WTC11 (cell line): ENCODE measurements around the gene DENND1C. TPM values are rescaled to one million over a fixed set of nuclear protein-coding genes. Genes with fewer than 3 reads are reported as not detected.

Experiments used
- ATAC-seq: fragments of 200-7000 bp; cut with Tn5 transposase; 2 replicates; pipeline ENCODE4 v1.10.0; 2021; ENCODE audit warnings: mild to moderate bottlenecking, moderate library complexity
- CTCF ChIA-PET: fragments of 300-600 bp; sonication (Branson Sonifier 250); formaldehyde crosslinking; loops from one replicate; lab custom pipeline; 2021; ENCODE audit warnings: antibody characterized with exemption; lab: Charles Lee
- POLR2A ChIA-PET: fragments of 350-600 bp; sonication (Branson Sonifier 250); formaldehyde crosslinking; loops from one replicate; lab custom pipeline; 2021; ENCODE audit warnings: antibody characterized with exemption; lab: Charles Lee
- DNase-seq: peaks from one replicate; pipeline ENCODE4 v3.0.0; 2021; ENCODE audit warnings: low spot score
- H3K27ac Mint-ChIP-seq: 2 replicates; pipeline ENCODE4 v1.8.0; 2021; ENCODE audit warnings: mixed read lengths
- H3K27me3 Mint-ChIP-seq: 2 replicates; pipeline ENCODE4 v1.8.0; 2021; ENCODE audit warnings: low read depth, mild to moderate bottlenecking, moderate library complexity, mixed read lengths
- H3K36me3 Mint-ChIP-seq: 2 replicates; pipeline ENCODE4 v1.8.0; 2021; ENCODE audit warnings: mixed read lengths
- H3K4me1 Mint-ChIP-seq: 2 replicates; pipeline ENCODE4 v1.8.0; 2022; ENCODE audit warnings: mixed read lengths
- H3K4me3 Mint-ChIP-seq: 2 replicates; pipeline ENCODE4 v1.8.0; 2021; ENCODE audit warnings: mild to moderate bottlenecking, moderate library complexity, mixed read lengths
- H3K9me3 Mint-ChIP-seq: 2 replicates; pipeline ENCODE4 v1.8.0; 2021; ENCODE audit warnings: mixed read lengths
- ELF4 ChIP-seq: sonication (generic); formaldehyde crosslinking; IDR thresholded peaks from 2 replicates; pipeline ENCODE4 v1.8.1; 2022; ENCODE audit warnings: low read depth, mild to moderate bottlenecking, moderate library complexity, missing genetic modification reagents
- ESRRA ChIP-seq: sonication (generic); formaldehyde crosslinking; IDR thresholded peaks from 2 replicates; pipeline ENCODE4 v1.8.1; 2022; ENCODE audit warnings: mild to moderate bottlenecking, missing genetic modification reagents, borderline replicate concordance
- FOXK1 ChIP-seq: sonication (generic); formaldehyde crosslinking; IDR thresholded peaks from 2 replicates; pipeline ENCODE4 v1.8.0; 2022; ENCODE audit warnings: mild to moderate bottlenecking, moderate library complexity, missing genetic modification reagents
- FOXP1 ChIP-seq: sonication (generic); formaldehyde crosslinking; IDR thresholded peaks from 2 replicates; pipeline ENCODE4 v1.8.0; 2022; ENCODE audit warnings: missing genetic modification reagents, mild to moderate bottlenecking, moderate library complexity, borderline replicate concordance
- HMGA2 ChIP-seq: fragments of 250-450 bp; sonication (Bioruptor Pico); IDR thresholded peaks from 2 replicates; pipeline ENCODE4 v1.4.0; 2021; ENCODE audit warnings: mild to moderate bottlenecking, moderate library complexity
- NFATC4 ChIP-seq: fragments of 250-450 bp; sonication (Bioruptor Pico); IDR thresholded peaks from 2 replicates; pipeline ENCODE4 v1.9.0; 2021; ENCODE audit warnings: mild to moderate bottlenecking
- NFE2L1 ChIP-seq: sonication (generic); formaldehyde crosslinking; IDR thresholded peaks from 2 replicates; pipeline ENCODE4 v1.8.1; 2023; ENCODE audit warnings: missing genetic modification reagents
- NR3C1 ChIP-seq: sonication (generic); formaldehyde crosslinking; conservative IDR thresholded peaks from 2 replicates; pipeline ENCODE4 v1.8.1; 2023; ENCODE audit warnings: low read depth, mild to moderate bottlenecking, missing genetic modification reagents
- TCF7 ChIP-seq: sonication (generic); formaldehyde crosslinking; IDR thresholded peaks from 2 replicates; pipeline ENCODE4 v1.8.0; 2022; ENCODE audit warnings: mild to moderate bottlenecking, low read depth, missing genetic modification reagents, moderate library complexity
- ZBTB21 ChIP-seq: sonication (generic); formaldehyde crosslinking; IDR thresholded peaks from 2 replicates; pipeline ENCODE4 v1.8.1; 2023; ENCODE audit warnings: mild to moderate bottlenecking, missing genetic modification reagents, borderline replicate concordance
- ZNF121 ChIP-seq: sonication (generic); formaldehyde crosslinking; IDR thresholded peaks from 2 replicates; pipeline ENCODE4 v1.8.0; 2023; ENCODE audit warnings: missing genetic modification reagents
- ZNF219 ChIP-seq: sonication (generic); formaldehyde crosslinking; IDR thresholded peaks from 2 replicates; pipeline ENCODE4 v1.8.0; 2023; ENCODE audit warnings: missing genetic modification reagents, mild to moderate bottlenecking, borderline replicate concordance
- total RNA-seq: library from RNA; stranded (reverse); gene quantifications from 3 replicates; pipeline ENCODE4 v1.2.3, GENCODE V29; 2021
- TF ChIP-seq, protein P1 (sequence below): sonication (generic); formaldehyde crosslinking; conservative IDR thresholded peaks from 2 replicates; pipeline ENCODE4 v1.8.1; 2022; ENCODE audit warnings: mild to moderate bottlenecking, missing genetic modification reagents
- TF ChIP-seq, protein P2 (sequence below): fragments of 250-450 bp; sonication (Bioruptor Pico); IDR thresholded peaks from 2 replicates; pipeline ENCODE4 v1.9.0; 2021; ENCODE audit warnings: moderate library complexity, mild to moderate bottlenecking, inconsistent platforms, borderline replicate concordance
- TF ChIP-seq, protein P3 (sequence below): sonication (generic); formaldehyde crosslinking; IDR thresholded peaks from 2 replicates; pipeline ENCODE4 v1.8.0; 2022; ENCODE audit warnings: mild to moderate bottlenecking, missing genetic modification reagents
- TF ChIP-seq, protein P4 (sequence below): sonication (generic); formaldehyde crosslinking; IDR thresholded peaks from 2 replicates; pipeline ENCODE4 v1.8.1; 2022; ENCODE audit warnings: missing genetic modification reagents, borderline replicate concordance
- TF ChIP-seq, protein P5 (sequence below): sonication (generic); formaldehyde crosslinking; IDR thresholded peaks from 2 replicates; pipeline ENCODE4 v1.8.0; 2022; ENCODE audit warnings: mild to moderate bottlenecking, missing genetic modification reagents
- TF ChIP-seq, protein P6 (sequence below): sonication (generic); formaldehyde crosslinking; IDR thresholded peaks from 2 replicates; pipeline ENCODE4 v1.8.1; 2023; ENCODE audit warnings: mild to moderate bottlenecking, missing genetic modification reagents, moderate library complexity
- TF ChIP-seq, protein P7 (sequence below): sonication (generic); formaldehyde crosslinking; IDR thresholded peaks from 2 replicates; pipeline ENCODE4 v1.8.1; 2022; ENCODE audit warnings: low read depth, mild to moderate bottlenecking, moderate library complexity, missing genetic modification reagents, borderline replicate concordance
- TF ChIP-seq, protein P8 (sequence below): fragments of 250-450 bp; sonication (Bioruptor Pico); IDR thresholded peaks from 2 replicates; pipeline ENCODE4 v1.9.0; 2021; ENCODE audit warnings: mild to moderate bottlenecking

The DENND1C gene
- total RNA-seq, 1 experiment from 2014 or later = 4.3 TPM

DNA sequence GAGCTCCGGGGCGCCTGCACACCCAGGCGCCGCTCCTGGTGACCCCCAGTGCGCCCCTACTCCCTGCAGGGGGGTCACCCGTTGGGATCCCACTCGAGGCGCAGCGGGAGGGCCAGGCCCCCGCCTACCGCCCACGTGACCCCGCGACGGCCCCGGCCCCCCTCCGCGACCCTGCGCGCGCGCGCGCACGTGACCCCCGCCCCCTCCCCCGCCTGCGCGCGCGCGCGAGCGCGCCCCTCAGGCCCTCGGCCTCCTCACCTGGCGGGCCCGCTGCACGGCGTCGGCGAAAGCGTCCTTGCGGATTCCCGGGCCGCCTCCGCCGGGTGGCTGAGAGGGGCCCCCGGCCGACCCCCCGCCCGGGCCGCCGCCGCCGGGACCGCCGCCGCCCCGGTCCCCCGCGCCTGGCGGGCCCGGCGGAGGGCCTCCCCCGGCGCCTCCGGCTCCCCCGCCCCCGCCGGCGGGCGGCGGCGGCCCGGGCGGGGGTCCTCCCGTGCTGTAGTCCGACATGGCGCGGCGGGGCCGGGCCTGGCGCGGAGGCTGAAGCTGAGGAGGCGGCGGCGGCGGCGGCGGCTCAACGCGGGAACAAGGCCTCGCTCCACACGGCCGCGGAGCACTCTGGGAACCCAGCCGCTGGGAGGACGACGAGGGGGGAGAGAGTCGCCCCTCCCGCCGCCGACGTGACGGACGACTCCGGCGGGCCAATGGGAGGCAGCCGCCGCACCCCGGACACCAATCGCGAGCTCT is 57.2 kb downstream of the DENND1C start, which contains the start of gene KHSRP (continued):
- TF ChIP-seq ZBTB21 (CRISPR knock-in tag) (no peak), NR3C1 (no peak), FOXK1 (CRISPR knock-in tag) (0 out of 2 replicates have a peak, but pooled peaks have one; percentile 52), TCF7 (no peak), HMGA2 (CRISPR knock-in tag) (no peak), NFE2L1 (CRISPR knock-in tag) (no peak), ZNF121 (CRISPR knock-in tag) (no peak), ELF4 (CRISPR knock-in tag) (no peak), ZNF219 (CRISPR knock-in tag) (no peak)
- TF ChIP-seq, protein P1, sequence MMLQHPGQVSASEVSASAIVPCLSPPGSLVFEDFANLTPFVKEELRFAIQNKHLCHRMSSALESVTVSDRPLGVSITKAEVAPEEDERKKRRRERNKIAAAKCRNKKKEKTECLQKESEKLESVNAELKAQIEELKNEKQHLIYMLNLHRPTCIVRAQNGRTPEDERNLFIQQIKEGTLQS (CRISPR knock-in tag) = no peak
- TF ChIP-seq, protein P2, sequence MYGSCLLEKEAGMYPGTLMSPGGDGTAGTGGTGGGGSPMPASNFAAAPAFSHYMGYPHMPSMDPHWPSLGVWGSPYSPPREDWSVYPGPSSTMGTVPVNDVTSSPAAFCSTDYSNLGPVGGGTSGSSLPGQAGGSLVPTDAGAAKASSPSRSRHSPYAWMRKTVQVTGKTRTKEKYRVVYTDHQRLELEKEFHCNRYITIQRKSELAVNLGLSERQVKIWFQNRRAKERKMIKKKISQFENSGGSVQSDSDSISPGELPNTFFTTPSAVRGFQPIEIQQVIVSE = no peak
- TF ChIP-seq, protein P3, sequence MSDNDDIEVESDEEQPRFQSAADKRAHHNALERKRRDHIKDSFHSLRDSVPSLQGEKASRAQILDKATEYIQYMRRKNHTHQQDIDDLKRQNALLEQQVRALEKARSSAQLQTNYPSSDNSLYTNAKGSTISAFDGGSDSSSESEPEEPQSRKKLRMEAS (CRISPR knock-in tag) = 0 out of 2 replicates have a peak, but pooled peaks have one; percentile 25
- TF ChIP-seq, protein P4, sequence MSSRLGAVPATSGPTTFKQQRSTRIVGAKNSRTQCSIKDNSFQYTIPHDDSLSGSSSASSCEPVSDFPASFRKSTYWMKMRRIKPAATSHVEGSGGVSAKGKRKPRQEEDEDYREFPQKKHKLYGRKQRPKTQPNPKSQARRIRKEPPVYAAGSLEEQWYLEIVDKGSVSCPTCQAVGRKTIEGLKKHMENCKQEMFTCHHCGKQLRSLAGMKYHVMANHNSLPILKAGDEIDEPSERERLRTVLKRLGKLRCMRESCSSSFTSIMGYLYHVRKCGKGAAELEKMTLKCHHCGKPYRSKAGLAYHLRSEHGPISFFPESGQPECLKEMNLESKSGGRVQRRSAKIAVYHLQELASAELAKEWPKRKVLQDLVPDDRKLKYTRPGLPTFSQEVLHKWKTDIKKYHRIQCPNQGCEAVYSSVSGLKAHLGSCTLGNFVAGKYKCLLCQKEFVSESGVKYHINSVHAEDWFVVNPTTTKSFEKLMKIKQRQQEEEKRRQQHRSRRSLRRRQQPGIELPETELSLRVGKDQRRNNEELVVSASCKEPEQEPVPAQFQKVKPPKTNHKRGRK (CRISPR knock-in tag) = no peak
- TF ChIP-seq, protein P5, sequence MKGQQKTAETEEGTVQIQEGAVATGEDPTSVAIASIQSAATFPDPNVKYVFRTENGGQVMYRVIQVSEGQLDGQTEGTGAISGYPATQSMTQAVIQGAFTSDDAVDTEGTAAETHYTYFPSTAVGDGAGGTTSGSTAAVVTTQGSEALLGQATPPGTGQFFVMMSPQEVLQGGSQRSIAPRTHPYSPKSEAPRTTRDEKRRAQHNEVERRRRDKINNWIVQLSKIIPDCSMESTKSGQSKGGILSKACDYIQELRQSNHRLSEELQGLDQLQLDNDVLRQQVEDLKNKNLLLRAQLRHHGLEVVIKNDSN (CRISPR knock-in tag) = peak; percentile 75
- TF ChIP-seq, protein P6, sequence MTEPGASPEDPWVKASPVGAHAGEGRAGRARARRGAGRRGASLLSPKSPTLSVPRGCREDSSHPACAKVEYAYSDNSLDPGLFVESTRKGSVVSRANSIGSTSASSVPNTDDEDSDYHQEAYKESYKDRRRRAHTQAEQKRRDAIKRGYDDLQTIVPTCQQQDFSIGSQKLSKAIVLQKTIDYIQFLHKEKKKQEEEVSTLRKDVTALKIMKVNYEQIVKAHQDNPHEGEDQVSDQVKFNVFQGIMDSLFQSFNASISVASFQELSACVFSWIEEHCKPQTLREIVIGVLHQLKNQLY (CRISPR knock-in tag) = no peak

DNA sequence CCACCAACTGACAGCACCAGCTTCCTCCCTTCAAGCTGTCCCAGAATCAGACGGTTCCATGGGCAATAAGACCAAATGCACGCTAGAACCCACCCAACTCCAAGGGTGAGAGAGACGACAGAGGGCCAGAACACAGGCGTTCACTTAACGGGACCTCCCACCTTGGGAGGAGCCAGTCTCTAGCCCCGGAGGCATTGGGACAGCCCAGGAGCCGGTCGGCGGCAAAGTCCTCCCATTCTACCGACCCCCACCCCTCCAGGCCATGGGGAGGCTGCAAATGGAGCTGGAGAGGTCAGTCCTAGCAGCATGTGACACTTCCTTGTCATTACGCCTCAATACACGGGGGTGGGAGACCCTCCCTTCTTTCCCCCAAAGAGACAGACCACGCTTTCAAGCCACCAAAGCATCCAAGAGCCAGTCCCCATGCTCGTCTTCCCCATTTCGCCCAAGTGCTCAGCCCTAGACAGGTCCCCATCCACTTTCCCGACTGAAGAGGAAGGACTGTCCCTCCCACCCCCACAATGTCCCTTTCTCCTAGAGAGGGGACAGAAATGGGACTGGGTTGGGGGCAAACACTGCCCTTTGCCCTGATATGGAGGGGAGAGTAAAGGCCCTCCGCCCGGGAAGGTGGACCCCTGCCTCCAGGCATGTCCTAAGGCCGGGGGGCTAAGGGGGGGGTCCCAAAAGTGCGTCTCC is 57.9 kb downstream of the DENND1C start:
- H3K4me1 Mint-ChIP-seq = peaks cover 14% of the 10 kb centered on the region
- DNase-seq = peak; percentile 59
- ChIA-PET POLR2A (no interaction called here), CTCF (interaction anchor here (0.6 kb wide), 1 partner anchor 37 kb away, joined by 4 read pairs; no protein-coding TSS in a partner anchor)
- no peak for TF ChIP-seq ZNF219 (CRISPR knock-in tag)
- no peak for TF ChIP-seq NFATC4 (CRISPR knock-in tag)
- TF ChIP-seq, protein P1 (CRISPR knock-in tag) = no peak
- TF ChIP-seq, protein P7, sequence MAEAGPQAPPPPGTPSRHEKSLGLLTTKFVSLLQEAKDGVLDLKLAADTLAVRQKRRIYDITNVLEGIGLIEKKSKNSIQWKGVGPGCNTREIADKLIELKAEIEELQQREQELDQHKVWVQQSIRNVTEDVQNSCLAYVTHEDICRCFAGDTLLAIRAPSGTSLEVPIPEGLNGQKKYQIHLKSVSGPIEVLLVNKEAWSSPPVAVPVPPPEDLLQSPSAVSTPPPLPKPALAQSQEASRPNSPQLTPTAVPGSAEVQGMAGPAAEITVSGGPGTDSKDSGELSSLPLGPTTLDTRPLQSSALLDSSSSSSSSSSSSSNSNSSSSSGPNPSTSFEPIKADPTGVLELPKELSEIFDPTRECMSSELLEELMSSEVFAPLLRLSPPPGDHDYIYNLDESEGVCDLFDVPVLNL = no peak
- no peak for TF ChIP-seq ESRRA
- TF ChIP-seq, protein P3 (CRISPR knock-in tag) = no peak
- 0 out of 2 replicates have a peak, but pooled peaks have one; percentile 38 for TF ChIP-seq FOXP1 (CRISPR knock-in tag)
- TF ChIP-seq, protein P8, sequence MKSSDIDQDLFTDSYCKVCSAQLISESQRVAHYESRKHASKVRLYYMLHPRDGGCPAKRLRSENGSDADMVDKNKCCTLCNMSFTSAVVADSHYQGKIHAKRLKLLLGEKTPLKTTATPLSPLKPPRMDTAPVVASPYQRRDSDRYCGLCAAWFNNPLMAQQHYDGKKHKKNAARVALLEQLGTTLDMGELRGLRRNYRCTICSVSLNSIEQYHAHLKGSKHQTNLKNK (CRISPR knock-in tag) = no peak
- TF ChIP-seq, all 79 proteins: peak for 1
- peaks cover 23% of the 10 kb centered on the region for H3K27me3 Mint-ChIP-seq
- H3K36me3 Mint-ChIP-seq = peaks cover 41% of the 10 kb centered on the region
- peak overlapping the region; percentile 63 for H3K27ac Mint-ChIP-seq
- peak overlapping the region; percentile 93 for H3K4me3 Mint-ChIP-seq
- 0 out of 2 replicates have a peak, but pooled peaks have one; percentile 0 for ATAC-seq
- peaks cover 6% of the 10 kb centered on the region for H3K9me3 Mint-ChIP-seq
